HG02981 (cell line): ENCODE measurements around the gene SH2D7.
A peak's percentile ranks its signal among the peaks of the same experiment; 100 is the strongest.

ENCODE experiments used
- ATAC-seq: cut with Tn5 transposase; IDR thresholded peaks from one replicate; pipeline ENCODE4 v1.9.1; 2021; ENCODE audit warnings: mild to moderate bottlenecking, moderate library complexity; ENCODE audit not compliant: unreplicated experiment

Gene SH2D7

GRCh38 chr15:78077053-78077870, 15.1 kb upstream of the SH2D7 start, which contains the start of gene TBC1D2B:
Gene TBC1D2B, minus strand, starts transcription at chr15:78077711. Its CDS starts 59 bp downstream, at chr15:78077652.
- peak; percentile 79 for ATAC-seq

GRCh38 chr15:78077871-78078210, 14.5 kb upstream of the SH2D7 start:
- no peak for ATAC-seq

GRCh38 chr15:78079298-78080087, 12.9 kb upstream of the SH2D7 start:
- no peak for ATAC-seq

GRCh38 chr15:78080088-78080460, 12.3 kb upstream of the SH2D7 start:
- ATAC-seq = no peak

- ATAC-seq = no peak
These were observed 10.1 kb upstream of the SH2D7 start for GRCh38 chr15:78082106-78082742.

- ATAC-seq = no peak
These were observed 9.6 kb upstream of the SH2D7 start for GRCh38 chr15:78082743-78083110.

- ATAC-seq = no peak
These were observed 9.2 kb upstream of the SH2D7 start for GRCh38 chr15:78083186-78083585.

GRCh38 chr15:78083687-78084448, 8.5 kb upstream of the SH2D7 start:
- ATAC-seq = no peak

- ATAC-seq = no peak
These were observed 8.0 kb upstream of the SH2D7 start for GRCh38 chr15:78084449-78084750.

GRCh38 chr15:78085928-78086327, 6.4 kb upstream of the SH2D7 start:
- no peak for ATAC-seq

- no peak for ATAC-seq
These were observed 4.2 kb upstream of the SH2D7 start for GRCh38 chr15:78087951-78088772.

GRCh38 chr15:78088773-78089080, 3.6 kb upstream of the SH2D7 start:
- ATAC-seq = no peak

GRCh38 chr15:78090422-78091063, 1.8 kb upstream of the SH2D7 start:
- ATAC-seq = no peak

GRCh38 chr15:78093242-78094020, 1.1 kb downstream of the SH2D7 start:
- ATAC-seq = no peak

GRCh38 chr15:78097667-78098066, 5.3 kb downstream of the SH2D7 start:
- ATAC-seq = no peak

- no peak for ATAC-seq
These were observed 5.9 kb downstream of the SH2D7 start for GRCh38 chr15:78098131-78098755.

- ATAC-seq = no peak
These were observed 8.5 kb downstream of the SH2D7 start for GRCh38 chr15:78100886-78101285.

GRCh38 chr15:78101423-78102105, 9.2 kb downstream of the SH2D7 start:
- no peak for ATAC-seq
